H1 (cell line): ENCODE measurements around the gene ZNF57. TPM values are rescaled to one million over a fixed set of nuclear protein-coding genes. Genes with fewer than 3 reads are reported as not detected.

Experiments used
- BACH1 ChIP-seq: IDR thresholded peaks from 2 replicates; pipeline ENCODE4 v1.6.1; 2012; ENCODE audit warnings: low read length, improper control_type of control experiment
- BCL11A ChIP-seq, 2 experiments: IDR thresholded peaks; one replicate each; pipeline ENCODE4 v1.6.1; 2011; ENCODE audit warnings: low read depth in 2 of 2, low read length in 2 of 2, mild to moderate bottlenecking in 2 of 2
- BRCA1 ChIP-seq: IDR thresholded peaks from 2 replicates; pipeline ENCODE4 v1.6.1; 2012; ENCODE audit warnings: low read depth, low read length, improper control_type of control experiment
- CBX8 ChIP-seq: fragments of 300-800, 300-1000 bp; sonication (generic); IDR thresholded peaks from 2 replicates; pipeline ENCODE4 v1.7.1; 2016; ENCODE audit warnings: low read depth, low read length, borderline replicate concordance
- CREB1 ChIP-seq: IDR thresholded peaks from 2 replicates; pipeline ENCODE4 v1.6.1; 2012; ENCODE audit warnings: inconsistent platforms
- EGR1 ChIP-seq: IDR thresholded peaks from 2 replicates; pipeline ENCODE4 v1.6.1; 2011; ENCODE audit warnings: low read depth, low read length, borderline replicate concordance
- EZH2 ChIP-seq: fragments of 200-600 bp; sonication (generic); IDR thresholded peaks from 2 replicates; pipeline ENCODE4 v1.7.1; 2012; ENCODE audit warnings: low read depth, mild to moderate bottlenecking, moderate library complexity, low read length, inconsistent platforms; ENCODE audit not compliant: severe bottlenecking
- GTF2F1 ChIP-seq: IDR thresholded peaks from 2 replicates; pipeline ENCODE4 v1.6.1; 2012; ENCODE audit warnings: low read depth, low read length, improper control_type of control experiment, borderline replicate concordance
- POU5F1 ChIP-seq: IDR thresholded peaks from 2 replicates; pipeline ENCODE4 v1.6.1; 2011; ENCODE audit warnings: low read depth, mild to moderate bottlenecking, low read length, moderate library complexity
- RAD21 ChIP-seq, 2 experiments: IDR thresholded peaks in 1 of 2; conservative IDR thresholded peaks in 1 of 2; 2 replicates each; pipeline ENCODE4 v1.6.1; 2011; ENCODE audit warnings: low read depth in 2 of 2, low read length in 2 of 2, improper control_type of control experiment in 1 of 2, inconsistent platforms in 1 of 2, mild to moderate bottlenecking in 1 of 2, moderate library complexity in 1 of 2
- RXRA ChIP-seq: IDR thresholded peaks from 2 replicates; pipeline ENCODE4 v1.6.1; 2011; ENCODE audit warnings: low read depth, mild to moderate bottlenecking, low read length, moderate library complexity; ENCODE audit not compliant: insufficient read depth
- SAP30 ChIP-seq: fragments of 300-600 bp; sonication (generic); IDR thresholded peaks from 2 replicates; pipeline ENCODE4 v1.7.1; 2012; ENCODE audit warnings: low read length, moderate library complexity, mild to moderate bottlenecking, inconsistent platforms; ENCODE audit not compliant: insufficient read depth, insufficient replicate concordance
- SIN3A ChIP-seq, 2 experiments: IDR thresholded peaks in 1 of 2; conservative IDR thresholded peaks in 1 of 2; 2 replicates each; pipeline ENCODE4 v1.6.1; 2011 to 2012; ENCODE audit warnings: low read length in 2 of 2, improper control_type of control experiment in 1 of 2, low read depth in 1 of 2, mild to moderate bottlenecking in 1 of 2
- SP2 ChIP-seq: IDR thresholded peaks from 2 replicates; pipeline ENCODE4 v1.6.1; 2012; ENCODE audit warnings: mild to moderate bottlenecking, low read length, inconsistent platforms
- SP4 ChIP-seq: IDR thresholded peaks from 2 replicates; pipeline ENCODE4 v1.6.1; 2012; ENCODE audit warnings: low read length, inconsistent platforms
- SRF ChIP-seq: IDR thresholded peaks from 2 replicates; pipeline ENCODE4 v1.6.1; 2011; ENCODE audit warnings: mild to moderate bottlenecking, low read depth, low read length, moderate library complexity
- SUZ12 ChIP-seq: fragments of 200-600 bp; sonication (generic); IDR thresholded peaks from 2 replicates; pipeline ENCODE4 v1.6.1; 2012; ENCODE audit warnings: mild to moderate bottlenecking, inconsistent platforms, low read length, moderate library complexity, mixed read lengths
- TAF1 ChIP-seq: IDR thresholded peaks from 2 replicates; pipeline ENCODE4 v1.6.1; 2011; ENCODE audit warnings: mild to moderate bottlenecking, low read depth, low read length
- TAF7 ChIP-seq: optimal IDR thresholded peaks from 2 replicates; pipeline ENCODE3; 2011; ENCODE audit warnings: low read depth, mild to moderate bottlenecking, inconsistent platforms, low read length, moderate library complexity, borderline replicate concordance
- TCF12 ChIP-seq: IDR thresholded peaks from 2 replicates; pipeline ENCODE4 v1.6.1; 2011; ENCODE audit warnings: low read depth, mild to moderate bottlenecking, low read length
- polyA plus RNA-seq, 7 experiments: library from polyadenylated mRNA; depleted of rRNA in 3 of 7; stranded (reverse) in 5 of 7; unstranded in 2 of 7; fragments of >200 nt in 5 of 7; fragments of 200-250 nt in 2 of 7; gene quantifications; 1 replicate in 5 of 7; 2 replicates in 1 of 7; 4 replicates in 1 of 7; pipeline versions ENCODE4 v1.2.1 to v1.2.3, GENCODE V29; 2011 to 2013; ENCODE audit warnings: missing spikeins in 2 of 7, mixed read lengths in 2 of 7
- total RNA-seq: library from RNA; stranded (reverse); fragmentation: NEBNext Ultra II Directional; extraction: Animal tissue kit (Norgen Biotek cat#: 25700); gene quantifications from 2 replicates; pipeline ENCODE4 v1.2.1, GENCODE V29; 2021
- TF ChIP-seq, protein P1 (sequence below), 3 experiments: IDR thresholded peaks; 1 replicate in 2 of 3; 2 replicates in 1 of 3; pipeline versions ENCODE4 v1.5.1 to v1.6.1; 2011; ENCODE audit warnings: low read length in 3 of 3, mild to moderate bottlenecking in 3 of 3, inconsistent platforms in 2 of 3, low read depth in 1 of 3, moderate library complexity in 1 of 3; ENCODE audit not compliant: insufficient read depth in 1 of 3; ENCODE audit errors: control extremely low read depth in 1 of 3
- TF ChIP-seq, protein P2 (sequence below): IDR thresholded peaks from 2 replicates; pipeline ENCODE4 v1.6.1; 2012; ENCODE audit warnings: inconsistent platforms

The ZNF57 gene
- total and polyA plus RNA-seq, 2 of the 8 experiments (the other 6 are each of a cell fraction or from before 2014, with no cell fraction given), result 4.9 to 8.9 TPM

DNA sequence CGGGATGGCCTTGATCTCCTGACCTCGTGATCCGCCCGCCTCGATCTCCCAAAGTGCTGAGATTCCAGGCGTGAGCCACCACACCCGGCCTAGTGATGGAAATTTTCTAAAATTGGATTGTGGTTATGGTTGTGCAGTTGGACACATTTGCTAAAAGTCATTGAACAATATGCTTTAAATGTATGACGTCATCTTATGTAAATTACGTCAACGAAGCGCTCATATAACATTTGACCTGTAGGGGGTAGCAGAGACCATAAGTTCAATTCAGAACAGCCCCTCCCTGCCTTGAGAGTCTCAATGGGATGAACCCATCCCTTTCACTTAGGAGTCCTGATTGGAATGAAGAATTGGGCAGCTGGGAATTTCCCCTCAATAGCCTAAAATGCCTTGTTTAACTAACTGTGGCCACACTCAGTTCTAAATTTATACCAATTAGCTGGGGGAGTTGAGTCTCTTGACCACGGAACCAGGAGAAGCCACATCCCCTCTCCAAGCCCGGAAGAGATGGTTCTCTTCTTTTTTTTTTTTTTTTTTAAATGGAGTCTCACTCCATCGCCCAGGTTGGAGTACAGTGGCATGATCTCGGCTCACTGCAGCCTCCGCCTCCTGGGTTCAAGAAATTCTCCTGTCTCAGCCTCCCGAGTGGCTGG is 61.4 kb downstream of the ZNF57 start (continued):
- TF ChIP-seq CBX8 (no peak), TAF7 (no peak), SIN3A (conservative IDR thresholded peaks at IDR 0.05 in 1 of 2, IDR thresholded peaks at IDR 0.05 in 1 of 2; ENCODE audit: low read depth in 1 of 2, low read length in 2 of 2) (0 out of 4 replicates have a peak, but pooled peaks of 1 of the 2 experiments have one; percentile 31), SAP30 (no peak), RXRA (no peak), SUZ12 (no peak), TAF1 (no peak), TCF12 (no peak), SP4 (no peak), EGR1 (no peak), POU5F1 (no peak), SP2 (no peak), BRCA1 (no peak), RAD21 (IDR thresholded peaks at IDR 0.05 in 1 of 2, conservative IDR thresholded peaks at IDR 0.05 in 1 of 2; ENCODE audit: low read depth in 2 of 2, low read length in 2 of 2) (peak; percentile 97 to 98), EZH2 (no peak), BACH1 (no peak), CREB1 (peak; percentile 95), BCL11A (IDR thresholded peaks at IDR 0.05; ENCODE audit: low read depth in 2 of 2, low read length in 2 of 2) (no peak), SRF (no peak), GTF2F1 (no peak)
- TF ChIP-seq, protein P1, sequence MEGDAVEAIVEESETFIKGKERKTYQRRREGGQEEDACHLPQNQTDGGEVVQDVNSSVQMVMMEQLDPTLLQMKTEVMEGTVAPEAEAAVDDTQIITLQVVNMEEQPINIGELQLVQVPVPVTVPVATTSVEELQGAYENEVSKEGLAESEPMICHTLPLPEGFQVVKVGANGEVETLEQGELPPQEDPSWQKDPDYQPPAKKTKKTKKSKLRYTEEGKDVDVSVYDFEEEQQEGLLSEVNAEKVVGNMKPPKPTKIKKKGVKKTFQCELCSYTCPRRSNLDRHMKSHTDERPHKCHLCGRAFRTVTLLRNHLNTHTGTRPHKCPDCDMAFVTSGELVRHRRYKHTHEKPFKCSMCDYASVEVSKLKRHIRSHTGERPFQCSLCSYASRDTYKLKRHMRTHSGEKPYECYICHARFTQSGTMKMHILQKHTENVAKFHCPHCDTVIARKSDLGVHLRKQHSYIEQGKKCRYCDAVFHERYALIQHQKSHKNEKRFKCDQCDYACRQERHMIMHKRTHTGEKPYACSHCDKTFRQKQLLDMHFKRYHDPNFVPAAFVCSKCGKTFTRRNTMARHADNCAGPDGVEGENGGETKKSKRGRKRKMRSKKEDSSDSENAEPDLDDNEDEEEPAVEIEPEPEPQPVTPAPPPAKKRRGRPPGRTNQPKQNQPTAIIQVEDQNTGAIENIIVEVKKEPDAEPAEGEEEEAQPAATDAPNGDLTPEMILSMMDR (IDR thresholded peaks at IDR 0.05; ENCODE audit: control extremely low read depth in 1 of 3, insufficient read depth in 1 of 3, low read depth in 1 of 3, low read length in 3 of 3), result peak in 2 of 3 experiments; percentile 82 to 83; a peak in 3 of 4 replicates
- TF ChIP-seq, protein P2, sequence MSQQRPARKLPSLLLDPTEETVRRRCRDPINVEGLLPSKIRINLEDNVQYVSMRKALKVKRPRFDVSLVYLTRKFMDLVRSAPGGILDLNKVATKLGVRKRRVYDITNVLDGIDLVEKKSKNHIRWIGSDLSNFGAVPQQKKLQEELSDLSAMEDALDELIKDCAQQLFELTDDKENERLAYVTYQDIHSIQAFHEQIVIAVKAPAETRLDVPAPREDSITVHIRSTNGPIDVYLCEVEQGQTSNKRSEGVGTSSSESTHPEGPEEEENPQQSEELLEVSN, result no peak
